A549 (cell line): ENCODE measurements around the gene DIAPH2.

ENCODE experiments used
- PHF8 ChIP-seq: fragments of 200-600 bp; sonication (generic); IDR thresholded peaks from 2 replicates; pipeline ENCODE4 v1.6.1; 2016; ENCODE audit warnings: low read depth, mild to moderate bottlenecking, antibody characterized with exemption, moderate library complexity, borderline replicate concordance
- POLR2A ChIP-seq: IDR thresholded peaks from 2 replicates; pipeline ENCODE4 v1.6.1; 2012; ENCODE audit warnings: mild to moderate bottlenecking, low read length
- SMC3 ChIP-seq: fragments of >200 bp; sonication (Bioruptor Twin); formaldehyde crosslinking; IDR thresholded peaks from 3 replicates; pipeline ENCODE4 v1.6.1; 2018; ENCODE audit warnings: inconsistent platforms
- TF ChIP-seq, protein P1 (sequence below): fragments of >200 bp; sonication (Bioruptor Twin); formaldehyde crosslinking; IDR thresholded peaks from 3 replicates; pipeline ENCODE4 v1.5.1; 2016
- TF ChIP-seq, protein P2 (sequence below): fragments of 150-350 bp; IDR thresholded peaks from 2 replicates; pipeline ENCODE4 v1.6.1; 2014; ENCODE audit warnings: low read depth, mild to moderate bottlenecking, low read length
- TF ChIP-seq, protein P3 (sequence below): fragments of >200 bp; sonication (Bioruptor Twin); formaldehyde crosslinking; IDR thresholded peaks from 3 replicates; pipeline ENCODE4 v1.6.1; 2016

DNA sequence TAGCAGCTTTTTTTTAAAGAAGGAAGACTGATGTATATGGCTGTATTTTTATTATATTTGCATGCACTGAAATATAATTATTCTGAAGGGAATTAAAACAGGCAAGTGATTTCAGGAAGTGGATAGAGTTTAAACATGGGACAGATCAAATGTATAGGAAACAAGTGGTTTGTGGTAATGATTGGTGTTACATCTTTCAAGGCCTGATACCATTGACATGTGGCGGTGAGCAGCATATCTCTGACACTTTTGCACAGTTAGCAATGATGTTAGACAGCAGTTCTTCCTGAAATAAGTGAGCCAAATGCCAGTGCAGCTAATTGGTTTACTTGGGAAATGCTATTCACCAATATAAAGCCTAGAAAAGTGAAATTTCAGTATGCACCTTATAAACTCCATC is 471.2 kb downstream of the DIAPH2 start:
- TF ChIP-seq POLR2A (no peak), SMC3 (no peak), PHF8 (no peak)
- TF ChIP-seq, protein P1, sequence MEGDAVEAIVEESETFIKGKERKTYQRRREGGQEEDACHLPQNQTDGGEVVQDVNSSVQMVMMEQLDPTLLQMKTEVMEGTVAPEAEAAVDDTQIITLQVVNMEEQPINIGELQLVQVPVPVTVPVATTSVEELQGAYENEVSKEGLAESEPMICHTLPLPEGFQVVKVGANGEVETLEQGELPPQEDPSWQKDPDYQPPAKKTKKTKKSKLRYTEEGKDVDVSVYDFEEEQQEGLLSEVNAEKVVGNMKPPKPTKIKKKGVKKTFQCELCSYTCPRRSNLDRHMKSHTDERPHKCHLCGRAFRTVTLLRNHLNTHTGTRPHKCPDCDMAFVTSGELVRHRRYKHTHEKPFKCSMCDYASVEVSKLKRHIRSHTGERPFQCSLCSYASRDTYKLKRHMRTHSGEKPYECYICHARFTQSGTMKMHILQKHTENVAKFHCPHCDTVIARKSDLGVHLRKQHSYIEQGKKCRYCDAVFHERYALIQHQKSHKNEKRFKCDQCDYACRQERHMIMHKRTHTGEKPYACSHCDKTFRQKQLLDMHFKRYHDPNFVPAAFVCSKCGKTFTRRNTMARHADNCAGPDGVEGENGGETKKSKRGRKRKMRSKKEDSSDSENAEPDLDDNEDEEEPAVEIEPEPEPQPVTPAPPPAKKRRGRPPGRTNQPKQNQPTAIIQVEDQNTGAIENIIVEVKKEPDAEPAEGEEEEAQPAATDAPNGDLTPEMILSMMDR = no peak
- TF ChIP-seq, protein P2, sequence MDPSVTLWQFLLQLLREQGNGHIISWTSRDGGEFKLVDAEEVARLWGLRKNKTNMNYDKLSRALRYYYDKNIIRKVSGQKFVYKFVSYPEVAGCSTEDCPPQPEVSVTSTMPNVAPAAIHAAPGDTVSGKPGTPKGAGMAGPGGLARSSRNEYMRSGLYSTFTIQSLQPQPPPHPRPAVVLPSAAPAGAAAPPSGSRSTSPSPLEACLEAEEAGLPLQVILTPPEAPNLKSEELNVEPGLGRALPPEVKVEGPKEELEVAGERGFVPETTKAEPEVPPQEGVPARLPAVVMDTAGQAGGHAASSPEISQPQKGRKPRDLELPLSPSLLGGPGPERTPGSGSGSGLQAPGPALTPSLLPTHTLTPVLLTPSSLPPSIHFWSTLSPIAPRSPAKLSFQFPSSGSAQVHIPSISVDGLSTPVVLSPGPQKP = no peak
- TF ChIP-seq, protein P3, sequence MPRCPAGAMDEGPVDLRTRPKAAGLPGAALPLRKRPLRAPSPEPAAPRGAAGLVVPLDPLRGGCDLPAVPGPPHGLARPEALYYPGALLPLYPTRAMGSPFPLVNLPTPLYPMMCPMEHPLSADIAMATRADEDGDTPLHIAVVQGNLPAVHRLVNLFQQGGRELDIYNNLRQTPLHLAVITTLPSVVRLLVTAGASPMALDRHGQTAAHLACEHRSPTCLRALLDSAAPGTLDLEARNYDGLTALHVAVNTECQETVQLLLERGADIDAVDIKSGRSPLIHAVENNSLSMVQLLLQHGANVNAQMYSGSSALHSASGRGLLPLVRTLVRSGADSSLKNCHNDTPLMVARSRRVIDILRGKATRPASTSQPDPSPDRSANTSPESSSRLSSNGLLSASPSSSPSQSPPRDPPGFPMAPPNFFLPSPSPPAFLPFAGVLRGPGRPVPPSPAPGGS = no peak
